Gastrocnemius medialis (tissue), 4 donors: ENCODE measurements around the gene LIMK1.

Experiments used
- CTCF ChIP-seq, 5 experiments: fragments of 450-650 bp in 3 of 5; fragments of 200-600 bp in 2 of 5; sonication (generic) in 2 of 5; IDR thresholded peaks in 4 of 5; conservative IDR thresholded peaks in 1 of 5; 1 replicate in 4 of 5; 2 replicates in 1 of 5; pipeline ENCODE4 v1.5.1; 2016 to 2019; ENCODE audit warnings: antibody characterized with exemption in 5 of 5, mild to moderate bottlenecking in 3 of 5, moderate library complexity in 3 of 5
- POLR2A ChIP-seq, 2 donors: fragments of 450-650 bp; IDR thresholded peaks; one replicate each; pipeline ENCODE4 v1.6.1; 2017; ENCODE audit warnings: antibody characterized with exemption in 2 of 2, mild to moderate bottlenecking in 2 of 2, moderate library complexity in 2 of 2

- no peak for TF ChIP-seq POLR2A (IDR thresholded peaks at IDR 0.05)
- TF ChIP-seq CTCF (IDR thresholded peaks at IDR 0.05 in 4 of 5, conservative IDR thresholded peaks at IDR 0.05 in 1 of 5): no peak
Observed at GRCh38 chr7:74042746-74043522, 40.7 kb upstream of the LIMK1 start.
